ENCODE data around the gene OGG1.

- TF ChIP-seq ZNF112 (tag by site-specific recombination; IDR thresholded peaks at IDR 0.05), result no peak
- TF ChIP-seq CTCF (tag by site-specific recombination; IDR thresholded peaks at IDR 0.05), result no peak
- TF ChIP-seq ZNF580 (tag by site-specific recombination; IDR thresholded peaks at IDR 0.05), result no peak
- TF ChIP-seq ZNF292 (tag by site-specific recombination; IDR thresholded peaks at IDR 0.05; ENCODE audit: borderline replicate concordance, low read depth), result no peak
- no peak for TF ChIP-seq ZNF830 (tag by site-specific recombination; IDR thresholded peaks at IDR 0.05; ENCODE audit: low read depth)
- no peak for TF ChIP-seq KLF1 (tag by site-specific recombination; IDR thresholded peaks at IDR 0.05)
- no peak for TF ChIP-seq ZNF362 (tag by site-specific recombination; IDR thresholded peaks at IDR 0.05)
- TF ChIP-seq ZBTB21 (tag by site-specific recombination; IDR thresholded peaks at IDR 0.05), result no peak
- TF ChIP-seq SP2 (tag by site-specific recombination; IDR thresholded peaks at IDR 0.05), result no peak
- TF ChIP-seq SCRT2 (tag by site-specific recombination; IDR thresholded peaks at IDR 0.05), result no peak
- TF ChIP-seq PRDM4 (tag by site-specific recombination; IDR thresholded peaks at IDR 0.05), result no peak
- no peak for TF ChIP-seq ZBTB10 (tag by site-specific recombination; IDR thresholded peaks at IDR 0.05)
- TF ChIP-seq ZIC2 (tag by site-specific recombination; IDR thresholded peaks at IDR 0.05), result no peak
- no peak for TF ChIP-seq ZNF274 (IDR thresholded peaks at IDR 0.05; ENCODE audit: low read length)
- peak; percentile 51; the same call in 1 of the 2 replicates for TF ChIP-seq ZNF274 (tag by site-specific recombination; IDR thresholded peaks at IDR 0.05; ENCODE audit: borderline replicate concordance)
Observed at GRCh38 chr3:9730657-9731205, 19.0 kb upstream of the OGG1 start.

Measured in HEK293 (cell line).